Tibial nerve (tissue), 4 donors: ENCODE measurements around the gene IGF1R.

Experiments used
- EP300 ChIP-seq, 2 donors: sonication (generic); formaldehyde crosslinking; IDR thresholded peaks; one replicate each; pipeline ENCODE4 v1.6.1; 2017; ENCODE audit warnings: antibody characterized with exemption in 2 of 2, mild to moderate bottlenecking in 1 of 2
- TF ChIP-seq, protein P1 (sequence below), 5 experiments: fragments of 200-600 bp in 3 of 5; fragments of 450-650 bp in 2 of 5; sonication (generic) in 3 of 5; IDR thresholded peaks; one replicate each; pipeline ENCODE4 v1.5.1; 2016 to 2019; ENCODE audit warnings: antibody characterized with exemption in 5 of 5, mild to moderate bottlenecking in 3 of 5, moderate library complexity in 2 of 5

DNA sequence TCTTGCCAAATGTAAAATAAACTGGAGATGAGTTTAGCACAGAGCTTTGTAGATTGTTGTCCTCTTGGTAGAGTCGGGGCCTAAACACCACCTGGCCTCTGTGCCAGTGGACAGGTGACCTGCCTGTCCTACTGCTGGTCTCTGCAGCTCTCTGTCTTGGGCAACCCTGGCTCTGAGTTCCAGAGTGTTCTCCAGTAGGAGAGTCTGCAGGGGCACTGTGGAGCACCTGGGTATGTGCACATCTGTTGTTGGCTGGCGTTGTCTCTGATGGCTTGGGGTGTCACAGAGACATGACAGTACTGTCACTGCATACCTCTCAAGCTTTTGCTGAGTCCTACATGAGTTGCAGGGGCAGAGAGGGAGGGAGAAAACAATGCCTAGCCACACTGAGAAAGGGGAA, 112.6 kb downstream of the IGF1R start:
- TF ChIP-seq EP300 (IDR thresholded peaks at IDR 0.05): no peak
- TF ChIP-seq, protein P1, sequence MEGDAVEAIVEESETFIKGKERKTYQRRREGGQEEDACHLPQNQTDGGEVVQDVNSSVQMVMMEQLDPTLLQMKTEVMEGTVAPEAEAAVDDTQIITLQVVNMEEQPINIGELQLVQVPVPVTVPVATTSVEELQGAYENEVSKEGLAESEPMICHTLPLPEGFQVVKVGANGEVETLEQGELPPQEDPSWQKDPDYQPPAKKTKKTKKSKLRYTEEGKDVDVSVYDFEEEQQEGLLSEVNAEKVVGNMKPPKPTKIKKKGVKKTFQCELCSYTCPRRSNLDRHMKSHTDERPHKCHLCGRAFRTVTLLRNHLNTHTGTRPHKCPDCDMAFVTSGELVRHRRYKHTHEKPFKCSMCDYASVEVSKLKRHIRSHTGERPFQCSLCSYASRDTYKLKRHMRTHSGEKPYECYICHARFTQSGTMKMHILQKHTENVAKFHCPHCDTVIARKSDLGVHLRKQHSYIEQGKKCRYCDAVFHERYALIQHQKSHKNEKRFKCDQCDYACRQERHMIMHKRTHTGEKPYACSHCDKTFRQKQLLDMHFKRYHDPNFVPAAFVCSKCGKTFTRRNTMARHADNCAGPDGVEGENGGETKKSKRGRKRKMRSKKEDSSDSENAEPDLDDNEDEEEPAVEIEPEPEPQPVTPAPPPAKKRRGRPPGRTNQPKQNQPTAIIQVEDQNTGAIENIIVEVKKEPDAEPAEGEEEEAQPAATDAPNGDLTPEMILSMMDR (IDR thresholded peaks at IDR 0.05): no peak
